Endothelial cell of umbilical vein (primary cell): Measurements from ENCODE around the gene RTN4IP1. TPM values are rescaled to one million over a fixed set of nuclear protein-coding genes. Genes with fewer than 3 reads are reported as not detected.

Source experiments
- BruUV-seq: library from RNA; stranded (reverse); fragments of 400-500 nt; replicated peaks from 2 replicates; lab custom pipeline; 2021; lab: Mats Ljungman, UMichigan
- CTCF ChIA-PET: fragments of 300-600, 350-600 bp; sonication (Branson Sonifier 250); formaldehyde crosslinking; loops from one replicate; lab custom pipeline; 2021; ENCODE audit warnings: antibody characterized with exemption, inconsistent platforms; lab: Charles Lee
- POLR2A ChIA-PET: fragments of 300-600, 350-600 bp; sonication (Branson Sonifier 250); formaldehyde crosslinking; loops from one replicate; lab custom pipeline; 2021; ENCODE audit warnings: antibody characterized with exemption, inconsistent platforms; lab: Charles Lee
- DNase-seq: peaks from one replicate; pipeline ENCODE4 v3.0.0-alpha.2; 2011; ENCODE audit warnings: low read depth, low spot score
- FAIRE-seq: peaks from 2 replicates; lab custom pipeline; 2011; peaks lifted over from hg19 to GRCh38; lab: Jason Lieb, UNC
- H2AFZ ChIP-seq: 2 replicates; pipeline ENCODE4 v1.6.0; 2012; ENCODE audit warnings: low read depth, low read length, control low read depth, inconsistent platforms
- H3K27ac ChIP-seq: 2 replicates; pipeline ENCODE4 v1.5.1; 2011; ENCODE audit warnings: low read depth, mild to moderate bottlenecking, control low read depth, low read length, moderate library complexity; ENCODE audit not compliant: insufficient read depth
- H3K27me3 ChIP-seq, 2 experiments: 2 replicates each; pipeline versions ENCODE4 v1.6.0 to v1.6.1; 2011; ENCODE audit warnings: low read length in 2 of 2, mixed read lengths in 1 of 2; ENCODE audit not compliant: control insufficient read depth in 2 of 2, insufficient read depth in 2 of 2
- H3K36me3 ChIP-seq, 2 experiments: 2 replicates in 1 of 2; 3 replicates in 1 of 2; pipeline ENCODE4 v1.5.1; 2011; ENCODE audit warnings: low read length in 2 of 2, mild to moderate bottlenecking in 1 of 2, moderate library complexity in 1 of 2; ENCODE audit not compliant: control insufficient read depth in 2 of 2, insufficient read depth in 2 of 2; ENCODE audit errors: extremely low read depth in 1 of 2
- H3K4me1 ChIP-seq: 3 replicates; pipeline ENCODE4 v1.5.1; 2011; ENCODE audit warnings: mild to moderate bottlenecking, low read length; ENCODE audit not compliant: control insufficient read depth, insufficient read depth; ENCODE audit errors: extremely low read depth
- H3K4me2 ChIP-seq: 2 replicates; pipeline ENCODE4 v1.6.1; 2011; ENCODE audit warnings: low read length, control low read depth, mixed read lengths; ENCODE audit not compliant: insufficient read depth
- H3K4me3 ChIP-seq, 3 experiments: fragments of 200-600 bp in 1 of 3; sonication (generic), shearing (Covaris generic) in 1 of 3; replicated peaks in 1 of 3; 2 replicates each; pipeline ENCODE4 v1.5.1; 2011 to 2016; ENCODE audit warnings: control low read depth in 3 of 3, low read length in 3 of 3, mild to moderate bottlenecking in 2 of 3, inconsistent platforms in 1 of 3, low read depth in 1 of 3, moderate library complexity in 1 of 3; ENCODE audit not compliant: insufficient read depth in 1 of 3
- H3K79me2 ChIP-seq: 2 replicates; pipeline ENCODE4 v1.6.0; 2012; ENCODE audit warnings: low read length, inconsistent platforms; ENCODE audit not compliant: control insufficient read depth, insufficient read depth
- H3K9ac ChIP-seq: replicated peaks from 2 replicates; pipeline ENCODE3; 2011; ENCODE audit warnings: low read length, control low read depth; ENCODE audit not compliant: insufficient read depth; ENCODE audit errors: extremely low read depth
- H3K9me1 ChIP-seq: replicated peaks from 3 replicates; pipeline ENCODE4 v1.6.0; 2011; ENCODE audit warnings: mild to moderate bottlenecking, low read length; ENCODE audit not compliant: control insufficient read depth, insufficient read depth; ENCODE audit errors: extremely low read depth
- H3K9me3 ChIP-seq: replicated peaks from 2 replicates; pipeline ENCODE4 v1.5.1; 2012; ENCODE audit warnings: low read length, inconsistent platforms; ENCODE audit not compliant: control insufficient read depth, insufficient read depth
- H4K20me1 ChIP-seq: replicated peaks from 2 replicates; pipeline ENCODE3; 2011; ENCODE audit warnings: mild to moderate bottlenecking, low read length; ENCODE audit not compliant: control insufficient read depth, insufficient read depth; ENCODE audit errors: extremely low read depth
- EZH2 ChIP-seq: IDR thresholded peaks from 2 replicates; pipeline ENCODE4 v1.6.1; 2012; ENCODE audit warnings: borderline replicate concordance, low read depth, mild to moderate bottlenecking, moderate library complexity, low read length, inconsistent platforms; ENCODE audit not compliant: severe bottlenecking
- FOS ChIP-seq: IDR thresholded peaks from 2 replicates; pipeline ENCODE4 v1.6.1; 2011; ENCODE audit warnings: mild to moderate bottlenecking, low read length, moderate library complexity, borderline replicate concordance; ENCODE audit not compliant: insufficient read depth
- GATA2 ChIP-seq: IDR thresholded peaks from 2 replicates; pipeline ENCODE4 v1.7.0; 2011; ENCODE audit warnings: low read depth, mild to moderate bottlenecking, moderate library complexity, mixed read lengths, low read length; ENCODE audit not compliant: insufficient read length, insufficient read depth
- JUN ChIP-seq: IDR thresholded peaks from 2 replicates; pipeline ENCODE4 v1.6.1; 2011; ENCODE audit warnings: borderline replicate concordance, low read depth; ENCODE audit not compliant: insufficient read length, insufficient read depth
- MAX ChIP-seq: IDR thresholded peaks from 2 replicates; pipeline ENCODE4 v1.6.1; 2011; ENCODE audit not compliant: insufficient read depth, insufficient read length
- MYC ChIP-seq: IDR thresholded peaks from one replicate; pipeline ENCODE4 v1.6.1; 2011; ENCODE audit warnings: mild to moderate bottlenecking, low read depth, low read length
- POLR2A ChIP-seq: IDR thresholded peaks from 2 replicates; pipeline ENCODE4 v1.6.1; 2012; ENCODE audit warnings: low read depth, mild to moderate bottlenecking, control low read depth, low read length
- POLR2AphosphoS5 ChIP-seq: IDR thresholded peaks from 2 replicates; pipeline ENCODE4 v1.6.1; 2012; ENCODE audit warnings: low read depth, mild to moderate bottlenecking, control low read depth, low read length, moderate library complexity; ENCODE audit not compliant: insufficient read depth
- dilution Hi-C: fragments of 300-500 bp; cut with MboI; formaldehyde crosslinking; loops from one replicate; pipeline ENCODE4 v1.15.0; 2019; ENCODE audit warnings: low sequenced_read_pairs; ENCODE audit not compliant: extremely low pct_ligation_motif_present
- intact Hi-C: fragments of 100-400 bp; cut with micrococcal nuclease; formaldehyde crosslinking; loops from one replicate; pipeline ENCODE4 v1.10.0; 2022
- polyA plus RNA-seq, 4 experiments: library from polyadenylated mRNA; depleted of rRNA in 3 of 4; stranded (reverse) in 3 of 4; unstranded in 1 of 4; fragments of >200 nt; gene quantifications; 2 replicates each; pipeline versions ENCODE4 v1.2.1 to v1.2.3, GENCODE V29; 2011 to 2012; ENCODE audit warnings: missing spikeins in 1 of 4
- total RNA-seq: library from RNA; stranded (reverse); gene quantifications from 2 replicates; pipeline ENCODE4 v1.2.3, GENCODE V29; 2021
- TF ChIP-seq, protein P1 (sequence below), 2 donors: IDR thresholded peaks; 1 replicate in 1 of 2; 2 replicates in 1 of 2; pipeline ENCODE4 v1.5.1; 2011; ENCODE audit warnings: low read length in 2 of 2, mild to moderate bottlenecking in 2 of 2, moderate library complexity in 2 of 2, control low read depth in 1 of 2, inconsistent platforms in 1 of 2, low read depth in 1 of 2; ENCODE audit not compliant: insufficient read depth in 1 of 2; ENCODE audit errors: extremely low read depth in 1 of 2

RTN4IP1 gene
- total and polyA plus RNA-seq, 2 donors (not counting 3 experiments of a cell fraction or from before 2014, with no cell fraction given), result 3.9 to 5.4 TPM

- no peak overlapping the region for H3K27ac ChIP-seq
- H3K79me2 ChIP-seq, result no peaks in the 10 kb centered on the region
- peaks cover 7% of the 10 kb centered on the region for H3K4me1 ChIP-seq
- DNase-seq (no peak), FAIRE-seq (no peak)
- no peaks in the 10 kb centered on the region for H3K36me3 ChIP-seq
- H3K4me2 ChIP-seq, result no peak overlapping the region
- TF ChIP-seq MYC, result no peak
- H3K9me3 ChIP-seq, result no peaks in the 10 kb centered on the region
- H2AFZ ChIP-seq, result no peak overlapping the region
- ChIA-PET CTCF (interaction anchor here (1.1 to 3.3 kb wide), 2 partner anchors 9 kb away, joined by 5 to 11 read pairs; no protein-coding TSS in a partner anchor), POLR2A (interaction anchor here (0.6 kb wide), 1 partner anchor 128 kb away, joined by 7 read pairs; no protein-coding TSS in a partner anchor)
- dilution Hi-C loops (no loop called here), intact Hi-C loops (no loop called here)
- no peaks in the 10 kb centered on the region for H4K20me1 ChIP-seq
- no peak overlapping the region for H3K4me3 ChIP-seq
- no peak overlapping the region for H3K9ac ChIP-seq
- no peaks in the 10 kb centered on the region for H3K27me3 ChIP-seq
- BruUV-seq, result no TSS peak
- no peaks in the 10 kb centered on the region for H3K9me1 ChIP-seq
Measured at GRCh38 chr6:106617302-106617701, 12.0 kb downstream of the RTN4IP1 start.

DNA sequence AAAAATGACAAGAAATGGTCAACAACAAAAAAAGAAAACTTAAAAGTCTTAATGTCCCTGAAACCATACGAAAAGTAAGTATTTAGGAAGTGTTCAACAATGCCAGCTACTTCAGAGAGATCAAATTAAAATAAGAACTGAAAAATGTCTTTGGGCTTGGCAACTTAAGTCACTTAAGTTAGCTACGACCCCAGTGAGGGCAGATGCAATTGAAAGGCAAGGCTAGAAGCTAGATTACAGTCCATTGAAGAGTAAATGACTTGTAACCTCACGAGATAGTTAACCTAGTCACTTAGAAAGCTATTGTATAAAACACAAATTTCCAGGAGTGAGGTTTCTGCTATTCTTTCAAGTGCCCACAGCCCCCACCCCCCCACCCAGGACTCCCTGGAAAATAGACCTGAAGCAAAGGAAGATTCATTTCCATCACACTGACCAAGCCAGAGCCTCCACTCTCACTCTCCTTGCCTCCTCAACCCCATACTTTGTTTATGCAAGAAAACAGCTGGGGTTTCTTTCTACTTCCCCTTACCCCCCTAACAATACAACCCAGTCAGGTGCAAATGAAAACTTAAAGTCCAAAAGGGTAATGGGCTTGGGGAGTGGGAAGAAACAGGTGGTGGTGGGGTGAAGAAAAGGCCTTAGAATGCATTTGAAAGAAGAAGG is 14.6 kb downstream of the RTN4IP1 start:
- Histone ChIP-seq H3K79me2 (no peaks in the 10 kb centered on the region), H4K20me1 (no peaks in the 10 kb centered on the region), H3K9ac (no peak overlapping the region), H3K27ac (no peak overlapping the region), H2AFZ (no peak overlapping the region), H3K36me3 (no peaks in the 10 kb centered on the region), H3K9me1 (no peaks in the 10 kb centered on the region), H3K4me2 (no peak overlapping the region), H3K4me1 (no peaks in the 10 kb centered on the region), H3K9me3 (no peaks in the 10 kb centered on the region), H3K4me3 (no peak overlapping the region), H3K27me3 (no peaks in the 10 kb centered on the region)
- no peak for TF ChIP-seq FOS
- no peak for TF ChIP-seq MAX
- TF ChIP-seq POLR2AphosphoS5, result no peak
- TF ChIP-seq, protein P1, sequence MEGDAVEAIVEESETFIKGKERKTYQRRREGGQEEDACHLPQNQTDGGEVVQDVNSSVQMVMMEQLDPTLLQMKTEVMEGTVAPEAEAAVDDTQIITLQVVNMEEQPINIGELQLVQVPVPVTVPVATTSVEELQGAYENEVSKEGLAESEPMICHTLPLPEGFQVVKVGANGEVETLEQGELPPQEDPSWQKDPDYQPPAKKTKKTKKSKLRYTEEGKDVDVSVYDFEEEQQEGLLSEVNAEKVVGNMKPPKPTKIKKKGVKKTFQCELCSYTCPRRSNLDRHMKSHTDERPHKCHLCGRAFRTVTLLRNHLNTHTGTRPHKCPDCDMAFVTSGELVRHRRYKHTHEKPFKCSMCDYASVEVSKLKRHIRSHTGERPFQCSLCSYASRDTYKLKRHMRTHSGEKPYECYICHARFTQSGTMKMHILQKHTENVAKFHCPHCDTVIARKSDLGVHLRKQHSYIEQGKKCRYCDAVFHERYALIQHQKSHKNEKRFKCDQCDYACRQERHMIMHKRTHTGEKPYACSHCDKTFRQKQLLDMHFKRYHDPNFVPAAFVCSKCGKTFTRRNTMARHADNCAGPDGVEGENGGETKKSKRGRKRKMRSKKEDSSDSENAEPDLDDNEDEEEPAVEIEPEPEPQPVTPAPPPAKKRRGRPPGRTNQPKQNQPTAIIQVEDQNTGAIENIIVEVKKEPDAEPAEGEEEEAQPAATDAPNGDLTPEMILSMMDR (IDR thresholded peaks at IDR 0.05; ENCODE audit: extremely low read depth in 1 of 2, insufficient read depth in 1 of 2, low read depth in 1 of 2, low read length in 2 of 2), result no peak
- TF ChIP-seq MYC, result no peak
- TF ChIP-seq POLR2A, result no peak
- no peak for TF ChIP-seq GATA2
- no peak for TF ChIP-seq EZH2
- no peak for TF ChIP-seq JUN
- FAIRE-seq, result no peak
- ChIA-PET POLR2A (no interaction called here), CTCF (no interaction called here)
- intact Hi-C loops (no loop called here), dilution Hi-C loops (no loop called here)
- DNase-seq, result no peak
- BruUV-seq, result no TSS peak
